ENCODE data around the gene PYDC2.

PYDC2 gene

GRCh38 chr3:191499307-191500080, 38.5 kb downstream of the PYDC2 start:
- H3K4me3 ChIP-seq = no peak overlapping the region
- H3K36me3 ChIP-seq = no peaks in the 10 kb centered on the region
- H3K9ac ChIP-seq = no peak overlapping the region
- H3K27ac ChIP-seq = no peak overlapping the region
- H4K20me1 ChIP-seq = no peaks in the 10 kb centered on the region
- no peak overlapping the region for H3K4me2 ChIP-seq
- H3K9me3 ChIP-seq = no peaks in the 10 kb centered on the region
- H3K4me1 ChIP-seq = no peaks in the 10 kb centered on the region
- TF ChIP-seq Cebpa-rat (IDR thresholded peaks at IDR 0.05) = no peak
- no peaks in the 10 kb centered on the region for H3K27me3 ChIP-seq

- Histone ChIP-seq H3K9ac (no peak overlapping the region), H3K27me3 (no peaks in the 10 kb centered on the region), H3K4me3 (no peak overlapping the region), H3K9me3 (no peaks in the 10 kb centered on the region), H3K4me2 (no peak overlapping the region), H3K4me1 (no peaks in the 10 kb centered on the region), H3K27ac (no peak overlapping the region), H3K36me3 (no peaks in the 10 kb centered on the region), H4K20me1 (no peaks in the 10 kb centered on the region)
- no peak for TF ChIP-seq Cebpa-rat (IDR thresholded peaks at IDR 0.05)
Observed at GRCh38 chr3:191500892-191501291, 39.9 kb downstream of the PYDC2 start.

- Histone ChIP-seq H3K4me2 (no peak overlapping the region), H3K36me3 (no peaks in the 10 kb centered on the region), H3K9ac (no peak overlapping the region), H3K27me3 (no peaks in the 10 kb centered on the region), H3K4me3 (no peak overlapping the region), H3K4me1 (no peaks in the 10 kb centered on the region), H4K20me1 (no peaks in the 10 kb centered on the region), H3K27ac (no peak overlapping the region), H3K9me3 (no peaks in the 10 kb centered on the region)
- TF ChIP-seq Cebpa-rat (IDR thresholded peaks at IDR 0.05) = no peak
Observed at GRCh38 chr3:191502583-191502982, 41.6 kb downstream of the PYDC2 start.

DNA sequence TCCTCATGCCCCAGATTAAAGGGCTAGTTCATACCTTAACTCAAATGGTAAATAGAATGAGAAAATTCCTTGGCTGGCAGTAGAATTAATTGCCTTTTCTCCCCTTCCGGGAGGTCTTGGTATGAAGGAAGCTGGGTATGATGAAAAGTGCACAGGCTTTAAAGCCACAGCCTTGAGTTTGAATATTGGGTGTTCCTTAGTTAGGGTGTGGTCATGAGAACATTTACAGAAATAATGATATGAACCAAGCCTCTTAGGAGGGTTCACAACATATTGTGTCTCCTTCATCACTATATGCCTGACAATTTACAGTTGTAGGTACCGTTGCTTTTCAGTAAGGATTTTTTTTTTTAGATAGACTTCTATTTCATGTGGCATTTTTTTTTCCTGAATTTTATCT, 48.1 kb downstream of the PYDC2 start:
- Histone ChIP-seq H3K4me2 (no peak overlapping the region), H3K4me1 (no peaks in the 10 kb centered on the region), H4K20me1 (no peaks in the 10 kb centered on the region), H3K9ac (no peak overlapping the region), H3K27ac (no peak overlapping the region), H3K9me3 (no peaks in the 10 kb centered on the region), H3K36me3 (no peaks in the 10 kb centered on the region), H3K27me3 (no peaks in the 10 kb centered on the region), H3K4me3 (no peak overlapping the region)
- TF ChIP-seq Cebpa-rat (IDR thresholded peaks at IDR 0.05) = no peak
